ENCODE data around the gene GPRC5B.

The GPRC5B gene

DNA sequence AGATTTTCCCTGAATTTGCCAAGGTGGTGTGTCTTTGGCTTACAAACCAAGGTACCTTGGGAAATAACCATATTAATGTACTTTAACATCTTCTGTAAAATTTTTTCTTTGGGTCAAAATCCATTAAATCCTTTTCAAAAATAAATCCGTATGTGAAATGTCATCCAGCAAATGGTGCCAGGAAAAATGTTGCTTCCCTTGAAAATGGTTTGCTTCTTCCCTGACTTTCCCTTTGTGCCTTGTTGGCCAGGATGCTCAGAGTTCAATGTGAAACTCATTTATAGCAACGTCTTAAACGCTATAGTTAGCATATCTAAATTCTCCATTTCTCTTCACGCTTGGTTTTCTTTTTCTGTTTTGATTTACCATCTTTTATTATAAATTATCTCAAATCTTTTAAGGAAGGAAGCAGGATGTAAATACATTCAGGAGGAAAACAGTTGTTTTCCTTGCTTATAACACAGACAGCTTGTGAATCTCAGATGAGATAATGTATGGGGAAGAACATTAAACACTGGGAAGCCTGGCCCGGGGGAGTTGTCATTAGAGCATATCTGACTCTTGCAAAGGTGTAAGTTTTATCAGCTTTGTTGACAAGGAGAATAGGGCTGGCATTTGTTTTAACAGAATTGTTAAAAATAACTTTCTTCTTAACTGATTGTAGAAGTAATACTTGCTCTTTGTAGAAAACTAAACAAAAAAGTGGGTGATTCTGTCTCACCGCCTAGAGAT is 42.1 kb downstream of the GPRC5B start:
- no peak for DNase-seq

DNA sequence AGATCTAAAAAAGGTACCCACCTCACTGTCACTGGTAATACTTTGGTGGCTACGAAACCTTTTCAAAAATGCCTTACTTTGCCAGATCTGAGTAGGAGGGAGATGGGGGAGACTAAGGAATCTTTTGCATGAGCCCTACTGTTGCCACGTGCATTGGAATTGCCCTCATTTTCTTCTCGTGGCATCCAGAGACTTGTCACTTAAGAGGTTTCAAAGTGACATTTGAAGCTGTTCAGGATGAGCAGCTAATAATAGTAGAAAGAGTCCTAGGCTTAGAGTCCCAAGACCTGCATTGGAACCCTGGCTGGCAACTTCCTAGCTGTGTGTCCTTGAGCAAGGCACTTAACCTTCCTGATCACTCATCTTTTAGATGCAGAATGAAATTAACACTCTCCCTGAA is 43.5 kb downstream of the GPRC5B start:
- DNase-seq, result no peak

DNA sequence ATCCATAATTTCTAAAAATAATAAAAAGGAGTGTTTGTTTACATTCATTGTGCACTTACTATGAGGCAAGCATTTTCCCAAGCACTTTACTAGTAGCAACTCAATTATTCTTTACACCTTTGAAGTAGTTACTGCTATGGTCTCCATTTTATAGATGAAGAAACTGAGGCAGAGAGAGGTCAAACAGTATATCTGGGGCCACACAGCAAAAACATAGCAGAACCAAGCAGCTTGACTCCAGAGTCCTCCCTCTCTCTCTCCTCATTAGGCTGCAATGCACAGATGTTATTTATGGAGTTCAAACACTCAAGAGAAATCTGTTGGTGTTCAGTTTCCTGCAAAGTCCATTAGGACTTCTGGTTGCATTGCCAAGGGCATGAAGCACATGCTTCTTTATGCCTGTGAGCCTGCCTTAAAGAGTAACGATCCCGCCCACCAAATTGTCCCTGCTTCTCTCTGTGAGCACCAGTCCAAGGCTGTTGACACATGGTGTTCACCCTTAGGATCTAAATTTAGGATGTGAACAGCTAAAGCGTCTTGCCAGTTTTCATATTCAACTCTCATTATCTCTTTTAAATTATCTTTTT is 44.0 kb downstream of the GPRC5B start:
- DNase-seq, result peak; percentile 93 to 98

DNA sequence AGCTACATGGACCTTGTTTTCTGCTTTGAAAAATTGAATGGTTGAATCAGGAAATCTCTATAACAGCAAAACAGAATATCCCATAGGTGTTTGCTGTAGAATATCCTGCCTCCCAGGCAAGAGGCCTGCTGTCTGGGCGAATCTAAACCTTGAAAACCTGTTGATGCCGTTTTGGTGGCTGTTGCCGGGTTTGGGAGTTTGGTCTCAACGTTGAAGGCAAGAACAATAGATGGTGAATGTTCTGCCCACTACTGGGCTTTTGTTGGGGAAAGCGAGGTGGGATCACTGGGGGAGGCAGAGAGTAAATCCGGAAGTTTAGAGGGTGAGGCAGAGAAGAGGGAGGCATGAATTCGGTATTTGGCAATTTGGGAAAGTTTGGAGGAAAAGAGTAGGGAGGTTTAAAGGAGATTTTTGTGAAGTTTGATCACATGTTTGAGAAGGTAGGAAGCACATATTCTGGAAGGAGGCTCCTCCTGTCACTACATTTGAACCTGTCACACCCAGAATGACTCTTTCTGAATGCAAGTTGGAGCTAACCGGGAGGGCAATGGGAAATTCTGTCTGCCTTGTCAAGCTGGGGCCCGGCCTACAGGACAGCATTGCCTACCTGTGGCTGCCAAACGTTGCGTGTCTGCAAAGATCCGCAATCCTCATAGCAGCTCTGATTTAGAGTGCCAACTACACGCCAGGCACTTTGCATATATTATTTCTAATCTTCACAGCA is 46.5 kb downstream of the GPRC5B start:
- DNase-seq, result peak; percentile 3 to 18

DNA sequence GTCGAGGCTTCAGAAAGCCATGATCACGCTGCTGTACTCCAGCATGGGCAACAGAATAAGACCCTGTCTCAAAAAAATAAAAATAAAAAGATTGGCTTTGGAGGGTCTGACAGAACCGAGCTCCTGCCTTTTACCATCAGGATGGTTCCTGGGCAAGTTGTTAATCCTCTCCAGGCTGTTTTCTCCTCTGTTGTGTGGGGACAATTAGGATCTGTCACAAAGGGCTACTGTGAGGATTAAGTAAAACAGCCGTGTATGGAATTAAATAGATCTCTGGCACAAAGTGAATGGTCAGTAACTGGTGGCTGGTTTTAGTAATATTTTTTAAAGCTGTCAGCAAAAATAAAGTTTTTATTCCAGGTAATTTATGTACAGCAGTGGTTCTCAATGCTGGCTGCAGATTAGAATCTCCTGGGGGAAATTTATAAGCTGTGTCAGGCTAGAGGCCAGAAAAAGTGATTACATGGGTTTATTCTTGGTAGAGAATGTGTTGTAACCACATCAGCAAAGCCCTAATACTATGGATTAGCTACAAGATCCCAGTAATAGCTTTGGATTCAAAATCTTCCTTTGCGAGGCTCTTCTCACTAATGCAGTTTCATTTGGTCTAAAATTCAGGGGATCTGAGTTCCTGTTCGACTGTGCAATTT is 47.2 kb downstream of the GPRC5B start:
- DNase-seq, result peak; percentile 29 to 67

DNA sequence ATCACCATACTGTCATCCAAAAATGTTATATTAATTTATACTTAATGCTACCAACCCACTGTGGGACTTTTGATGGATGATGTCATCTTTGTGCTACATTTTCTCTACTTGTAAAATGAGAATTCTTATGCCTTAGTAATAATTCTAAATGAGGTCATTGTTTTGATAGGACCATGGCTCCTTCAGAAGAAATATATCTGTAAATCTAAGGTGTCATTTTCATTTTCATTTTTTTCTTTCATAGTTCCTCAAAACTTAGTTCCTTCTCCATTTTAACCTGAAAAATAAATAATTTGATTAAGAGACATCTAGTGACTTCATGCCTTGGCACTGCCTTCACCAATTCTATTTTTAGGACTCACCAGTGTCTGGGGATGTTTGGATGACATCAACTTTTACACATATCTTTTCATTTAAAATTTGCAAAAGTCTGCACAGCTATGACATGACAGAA is 48.7 kb downstream of the GPRC5B start:
- no peak for DNase-seq

DNA sequence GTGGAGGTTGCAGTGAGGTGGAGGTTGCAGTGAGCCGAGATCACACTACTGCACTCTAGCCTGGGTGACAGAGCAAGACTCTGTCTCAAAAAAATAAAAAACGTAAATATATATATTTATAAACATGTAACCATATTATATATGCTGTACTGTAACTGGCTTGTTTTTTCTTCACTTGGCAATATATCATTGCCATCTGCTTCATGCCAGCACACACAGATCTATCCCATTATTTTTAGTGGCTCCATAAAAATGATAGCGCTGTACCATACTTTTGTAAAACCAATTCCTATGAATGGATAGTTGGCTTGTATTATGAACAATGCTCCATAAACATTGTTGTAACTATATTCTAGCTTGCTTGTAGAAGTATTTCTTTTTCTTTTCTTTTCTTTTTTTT is 49.5 kb downstream of the GPRC5B start:
- DNase-seq, result no peak

DNA sequence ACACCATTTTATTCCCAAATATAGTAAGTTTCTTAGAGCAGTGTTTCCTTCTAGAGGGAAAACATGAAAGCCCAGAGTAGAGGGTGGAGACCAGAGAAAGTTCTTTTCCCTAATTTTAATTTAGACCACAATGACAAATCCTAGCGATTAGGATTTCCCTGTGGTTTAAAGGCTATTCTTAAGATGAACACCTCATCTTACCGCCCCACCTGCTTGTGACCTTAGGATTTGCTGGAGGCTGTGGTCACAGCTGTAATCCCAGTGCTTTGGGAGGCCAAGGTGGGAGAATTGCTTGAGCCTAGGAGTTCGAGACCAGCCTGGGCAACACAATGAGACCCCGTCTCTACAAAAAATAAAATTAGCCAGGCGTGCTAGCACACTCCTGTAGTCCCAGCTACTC is 51.1 kb downstream of the GPRC5B start:
- DNase-seq, result no peak

DNA sequence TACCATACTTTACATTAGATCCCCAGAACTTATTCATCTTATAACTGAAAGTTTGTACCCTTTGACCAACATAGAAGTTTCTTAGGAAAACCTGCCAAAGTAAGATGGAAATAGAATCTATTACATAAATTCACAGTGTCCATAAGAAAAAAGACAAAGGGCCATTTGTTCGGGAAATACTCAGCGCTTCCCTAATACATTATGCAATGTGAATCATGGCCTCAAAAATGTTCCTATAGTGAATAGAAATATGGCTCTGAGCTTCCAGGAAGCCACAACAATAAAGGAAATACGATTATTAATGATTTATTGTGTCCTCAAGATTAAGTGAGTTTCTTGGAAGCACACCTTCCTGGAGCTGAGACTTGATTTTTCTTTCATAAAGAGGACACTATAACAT is 51.5 kb downstream of the GPRC5B start:
- no peak for DNase-seq

DNA sequence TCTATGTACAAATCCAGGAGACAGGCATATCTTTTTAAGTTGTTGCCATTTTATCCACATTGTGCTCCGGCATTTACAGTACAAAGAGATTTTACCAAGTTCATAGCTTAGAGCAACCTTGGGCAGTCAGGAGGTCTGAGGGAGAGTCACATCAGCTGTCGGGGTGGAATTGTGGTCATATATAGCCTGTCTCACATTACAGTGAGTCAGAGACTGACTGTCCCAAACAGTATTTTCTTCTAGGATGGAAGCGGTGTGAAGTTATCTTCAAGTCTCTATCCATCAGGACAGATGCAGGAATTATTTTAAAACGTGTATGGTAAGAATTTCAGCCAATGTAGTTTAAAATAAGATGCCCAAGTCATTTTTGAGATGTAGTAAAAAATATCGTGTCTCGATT is 53.0 kb downstream of the GPRC5B start:
- no peak for DNase-seq

DNA sequence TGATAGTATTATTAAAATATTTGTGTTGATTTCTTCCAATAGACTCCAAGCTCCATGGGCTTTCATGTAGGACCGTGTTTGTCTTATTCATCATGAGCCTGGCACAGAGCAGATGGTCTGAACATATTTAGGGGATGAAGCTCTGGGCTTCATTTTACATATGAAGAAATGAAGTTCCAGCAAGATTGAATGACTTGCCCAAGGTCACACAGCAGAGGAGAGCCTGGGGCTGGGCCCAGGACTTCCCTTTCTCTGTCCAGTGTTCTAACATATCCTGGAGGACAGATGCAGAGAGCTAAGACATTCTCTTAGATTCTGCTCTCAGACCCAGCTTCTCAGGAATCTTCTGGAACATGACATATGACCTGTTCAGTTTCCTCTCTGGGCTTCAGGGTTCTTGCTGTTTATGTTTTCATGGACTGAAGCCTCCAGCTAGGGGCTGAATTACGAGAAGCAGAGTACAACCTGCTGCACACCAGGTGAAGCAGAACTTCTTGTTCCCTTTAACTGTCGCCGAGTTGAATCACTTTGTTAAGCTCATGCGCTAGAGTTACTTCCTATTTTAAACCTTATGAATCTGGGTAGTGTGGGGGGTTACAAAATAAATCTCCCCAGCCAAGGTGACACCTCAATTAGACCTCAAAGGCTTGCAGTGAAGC is 53.6 kb downstream of the GPRC5B start:
- DNase-seq, result no peak

DNA sequence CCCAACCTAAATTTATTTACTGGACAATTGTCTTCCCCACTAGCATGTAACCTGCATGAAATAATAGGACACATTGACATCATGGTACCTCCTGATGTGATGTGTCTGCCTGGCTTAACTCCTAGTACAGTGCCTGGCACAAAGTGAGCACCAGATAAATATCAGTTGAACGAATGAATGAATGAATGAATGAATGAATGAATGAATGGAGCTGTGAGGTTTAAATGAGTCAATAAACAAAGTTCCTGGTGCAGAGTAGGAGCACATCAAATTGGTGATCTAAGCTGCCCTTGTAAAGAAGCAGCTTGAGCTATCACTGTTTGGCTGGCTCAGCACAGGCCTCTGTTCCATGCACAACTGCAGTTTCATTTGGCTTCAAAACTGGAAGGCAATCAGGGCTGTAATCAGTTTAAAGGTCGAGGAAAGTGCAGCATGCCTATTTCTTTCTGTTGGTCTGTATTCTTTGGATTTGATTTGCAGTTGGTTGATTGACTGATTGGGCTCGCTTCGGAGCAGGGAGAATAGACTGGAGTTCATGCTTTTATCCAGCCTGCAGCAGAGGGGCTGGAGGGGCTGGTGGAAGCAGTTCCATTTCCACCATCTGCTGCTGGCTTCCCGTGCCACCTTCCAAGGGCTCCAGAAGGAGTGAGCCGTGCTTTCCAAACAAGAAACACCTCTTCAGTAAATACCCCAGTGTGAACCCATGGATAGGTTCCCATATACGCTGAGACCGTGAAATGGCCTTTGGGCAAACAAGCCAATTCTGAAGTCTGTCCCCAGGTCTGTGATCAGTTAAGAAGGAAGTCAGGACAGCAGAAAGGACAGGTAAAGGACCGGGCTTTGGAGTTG is 54.6 kb downstream of the GPRC5B start:
- DNase-seq, result no peak

DNA sequence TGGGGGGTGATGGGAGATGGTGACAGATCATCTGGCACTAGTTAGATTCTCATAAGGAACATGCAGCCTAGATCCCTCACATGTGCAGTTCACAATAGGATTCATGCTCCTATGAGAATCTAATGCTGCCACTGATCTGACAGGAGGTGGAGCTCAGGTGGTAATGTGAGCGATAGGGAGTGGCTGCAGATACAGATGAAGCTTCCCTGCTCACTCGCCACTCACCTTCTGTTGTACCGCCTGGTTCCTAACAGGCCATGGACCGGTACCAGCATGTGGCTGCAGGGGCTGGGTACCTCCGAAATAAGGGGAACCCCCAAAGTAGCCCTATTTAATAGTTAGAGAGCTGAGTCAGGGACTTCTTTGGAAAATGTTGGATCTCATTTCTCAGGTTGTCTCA is 60.4 kb downstream of the GPRC5B start:
- DNase-seq, result no peak

DNA sequence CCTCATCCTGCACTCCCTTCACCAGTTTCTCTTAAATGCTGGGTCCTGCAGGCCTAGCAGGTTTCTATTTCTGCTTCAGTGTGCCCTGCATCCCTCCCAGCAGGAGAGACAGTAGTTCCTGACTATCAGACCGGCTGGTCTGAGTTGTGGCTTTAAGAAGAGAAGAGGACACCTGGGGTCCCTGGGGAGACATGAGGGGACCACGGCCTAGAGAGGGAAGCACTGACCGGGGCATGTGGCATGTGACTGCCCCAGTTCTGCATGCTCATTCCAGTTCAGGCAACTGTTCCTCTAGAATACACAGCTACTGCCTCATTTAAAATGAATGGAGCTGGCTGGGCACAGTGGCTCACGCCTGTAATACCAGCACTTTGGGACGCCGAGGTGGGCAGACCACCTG is 61.3 kb downstream of the GPRC5B start:
- DNase-seq, result no peak

DNA sequence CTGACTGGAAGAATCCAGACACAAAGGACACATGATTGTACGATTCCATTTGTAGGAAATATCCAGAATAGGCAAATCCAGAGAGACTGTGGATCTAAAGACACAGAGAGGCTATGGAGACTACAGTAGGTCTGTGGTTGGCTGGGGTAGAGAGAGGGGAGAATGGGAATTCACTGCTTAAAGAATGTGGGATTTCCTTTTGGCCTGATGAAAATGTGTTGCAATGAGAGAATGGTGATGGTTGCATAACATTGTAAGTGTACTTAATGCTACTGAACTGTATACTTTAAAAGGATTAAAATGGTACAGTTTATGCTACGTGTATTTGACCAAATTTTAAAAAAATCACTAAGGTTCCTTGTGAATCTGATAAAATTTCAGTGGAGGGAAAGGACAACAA is 62.1 kb downstream of the GPRC5B start:
- no peak for DNase-seq

DNA sequence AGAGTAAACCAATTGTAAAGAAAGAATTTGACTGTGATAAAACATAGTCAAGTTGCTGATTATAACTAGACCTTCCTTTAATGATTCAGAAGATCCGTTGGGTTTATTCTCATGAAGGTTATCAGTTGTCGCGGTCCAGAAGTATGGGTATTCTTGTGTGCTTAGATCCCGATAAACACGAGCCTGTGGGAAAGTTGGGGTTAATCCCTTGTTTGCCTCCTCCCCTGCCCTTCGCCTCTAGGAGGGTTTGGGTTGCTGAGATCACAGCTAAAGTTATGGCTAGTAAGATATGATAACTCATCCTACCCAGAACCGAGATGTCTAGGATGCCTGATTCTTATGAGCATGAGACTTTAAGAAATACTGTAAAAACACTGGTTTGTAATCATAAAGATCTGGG is 66.8 kb downstream of the GPRC5B start:
- no peak for DNase-seq

DNA sequence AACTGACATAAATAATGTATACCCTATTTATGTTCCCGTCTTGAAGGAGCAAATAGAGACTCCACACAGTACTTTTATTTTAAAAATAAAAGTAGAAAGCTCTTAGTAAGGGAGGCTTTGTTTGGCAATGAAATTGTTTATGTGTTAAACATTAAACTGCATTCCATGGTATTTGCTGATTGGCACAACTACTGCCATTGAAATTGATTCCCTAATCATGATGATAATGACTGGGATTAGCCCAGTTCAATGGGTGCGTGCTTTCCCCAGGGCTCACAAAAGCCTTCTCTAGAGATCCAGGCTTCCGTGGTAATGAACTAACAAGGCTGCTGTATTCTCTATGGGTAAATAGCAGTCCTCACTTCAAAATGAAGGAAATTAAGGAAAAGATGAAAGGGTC is 67.5 kb downstream of the GPRC5B start:
- no peak for DNase-seq

DNA sequence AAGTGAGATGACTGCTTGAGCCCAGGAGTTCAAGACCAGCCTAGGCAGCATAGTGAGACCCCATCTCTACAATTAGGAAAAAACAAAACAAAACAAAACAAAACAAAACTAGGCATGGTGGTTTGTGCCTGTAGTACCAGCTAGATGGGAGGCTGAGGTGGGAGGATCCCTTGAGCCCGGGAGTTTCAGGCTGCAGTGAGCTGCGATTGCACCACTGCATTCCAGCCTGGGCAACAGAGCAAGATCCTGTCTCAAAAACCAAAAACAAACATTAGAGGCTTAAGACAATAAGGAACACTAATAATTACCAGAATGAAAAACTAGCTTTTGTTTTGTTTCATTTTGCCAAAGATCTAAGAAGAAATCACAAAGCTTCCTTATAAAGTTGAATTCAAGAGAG is 69.2 kb downstream of the GPRC5B start:
- no peak for DNase-seq

DNA sequence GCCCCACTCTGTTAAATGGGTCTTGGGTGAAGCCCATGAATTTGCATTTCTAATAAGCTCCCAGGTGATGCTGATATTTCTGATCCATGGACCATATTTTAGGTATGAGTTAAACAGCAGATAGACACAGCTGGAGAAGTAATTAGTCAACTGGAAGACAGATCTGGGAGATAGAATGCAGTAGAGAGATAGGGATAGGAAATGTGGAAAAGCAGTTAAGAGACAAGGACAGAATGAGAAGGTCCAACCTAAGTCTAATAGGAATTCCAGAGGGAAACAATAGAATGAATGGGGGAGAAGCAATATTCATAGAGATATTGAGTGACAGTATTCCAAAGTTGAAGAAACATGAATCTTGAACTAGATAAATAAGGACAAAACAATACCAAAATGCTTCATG is 71.7 kb downstream of the GPRC5B start:
- no peak for DNase-seq

DNA sequence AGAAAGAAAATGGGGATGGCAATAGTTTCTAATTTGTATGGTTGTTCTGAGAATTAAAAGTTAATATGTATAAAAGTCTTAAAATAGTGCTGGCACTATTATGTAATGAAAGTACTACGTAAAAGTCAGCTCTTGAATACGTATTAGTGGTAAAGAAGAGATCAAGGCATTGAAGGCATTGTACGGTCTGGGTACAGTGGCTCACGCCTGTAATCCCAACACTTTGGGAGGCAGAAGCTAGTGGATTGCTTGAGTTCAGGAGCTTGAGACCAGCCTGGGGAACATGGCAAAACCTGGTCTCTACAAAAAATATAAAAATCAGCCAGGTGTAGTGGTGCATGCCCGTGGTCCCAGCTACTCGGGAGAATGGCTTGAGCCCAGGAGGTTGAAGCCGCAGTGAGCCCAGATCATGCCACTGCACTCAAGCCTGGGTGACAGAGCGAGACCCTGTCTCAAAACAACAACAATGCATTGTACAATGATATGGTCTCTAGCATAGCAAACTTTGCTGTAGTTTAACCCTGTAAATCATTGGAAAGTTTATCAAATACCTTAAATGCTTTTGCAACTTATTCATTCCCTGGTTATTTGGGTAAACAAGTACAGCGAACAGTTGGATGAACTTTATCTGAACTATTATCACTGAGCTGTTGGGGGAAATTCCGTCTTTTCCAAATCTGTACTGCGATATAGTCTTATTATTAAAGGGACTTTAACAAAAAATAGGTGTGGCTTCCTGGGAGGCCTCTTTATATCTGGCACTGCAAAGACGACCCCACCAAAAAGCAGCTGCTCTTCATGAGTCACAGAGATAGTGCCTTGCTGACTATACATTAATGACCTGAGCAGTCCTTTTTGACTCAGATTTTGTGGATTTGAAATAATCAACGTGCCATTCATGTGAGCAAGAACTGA is 73.6 kb downstream of the GPRC5B start:
- DNase-seq, result no peak

DNA sequence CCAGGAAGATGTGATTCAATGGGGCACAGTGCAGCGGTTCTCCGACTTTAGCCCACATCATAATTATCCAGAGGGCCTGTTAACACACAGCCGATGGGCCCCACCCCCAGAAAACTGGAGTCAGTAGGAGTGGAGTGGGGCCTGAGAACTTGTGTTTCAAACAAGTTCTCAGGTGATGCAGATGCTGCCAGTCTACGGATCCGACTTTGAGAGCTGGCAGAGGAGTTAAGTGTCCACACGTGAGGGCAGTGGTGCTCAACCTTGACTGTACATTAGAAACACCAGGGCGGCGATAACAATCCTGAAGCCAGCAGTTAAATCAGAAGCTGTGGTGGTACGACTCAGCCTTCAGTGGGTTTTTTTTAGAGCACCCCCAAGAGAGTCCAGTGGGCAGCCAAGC is 75.0 kb downstream of the GPRC5B start:
- DNase-seq, result no peak

Data from NCI-H524 (cell line).